Measurements from ENCODE around the gene PSMD9.
"Not testable (repeated sequence)": the region's sequence is repeated elsewhere in the genome, so short reads cannot be mapped to it uniquely, and the experiment has no call there.

Gene PSMD9

DNA sequence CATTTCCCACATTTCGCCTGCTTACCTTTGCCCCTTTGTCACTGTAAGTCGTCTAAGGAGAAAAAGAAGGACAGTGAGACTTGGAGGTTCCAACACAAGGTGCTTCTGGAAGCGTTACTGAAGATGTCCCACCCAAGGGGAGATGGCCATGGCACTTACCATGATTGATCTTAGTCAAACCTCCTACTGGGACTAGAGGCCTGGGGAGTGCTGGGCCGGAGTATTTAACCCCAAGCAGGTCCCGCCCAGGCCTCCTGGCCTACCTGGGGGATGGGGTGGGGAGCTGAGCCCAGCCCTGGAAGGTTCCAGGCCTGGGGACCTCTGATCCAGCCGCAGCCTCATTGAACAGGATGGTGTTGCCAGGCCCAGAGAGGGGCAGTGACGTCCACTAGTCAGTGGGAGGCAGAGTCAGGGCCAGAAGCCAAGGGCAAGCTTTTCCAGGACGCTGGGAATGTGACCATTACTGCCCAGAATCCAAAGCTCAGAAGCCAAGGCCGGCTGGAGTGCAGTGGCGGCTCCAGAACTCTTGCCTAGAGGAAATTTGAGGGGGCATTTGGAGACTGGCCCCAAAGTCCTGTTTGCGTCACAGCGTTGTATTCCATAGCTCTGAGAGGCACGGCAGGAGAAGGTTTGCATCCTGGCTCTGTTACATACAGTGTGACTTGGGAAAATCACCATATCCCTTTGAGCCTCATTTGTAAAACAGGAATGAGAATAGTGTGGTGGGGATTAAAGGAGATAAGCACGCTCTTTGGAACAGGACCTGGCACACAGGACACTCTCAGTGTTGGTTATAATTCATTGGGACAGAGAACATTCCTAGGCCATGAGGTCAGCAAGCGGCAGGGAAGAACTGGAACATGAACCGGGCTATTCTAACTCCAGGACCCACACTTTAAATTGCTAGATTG lies 29.7 kb upstream of the PSMD9 start, which contains the start of gene HPD:
Gene HPD, minus strand, starts transcription at position 198 of the 911 bp plus-strand sequence. Its CDS starts 36 bp downstream, at position 162.
- no peaks in the 10 kb centered on the region for H3K9me2 ChIP-seq (replicated peaks; ENCODE audit: low read depth, low read length)
- TF ChIP-seq, protein P1, sequence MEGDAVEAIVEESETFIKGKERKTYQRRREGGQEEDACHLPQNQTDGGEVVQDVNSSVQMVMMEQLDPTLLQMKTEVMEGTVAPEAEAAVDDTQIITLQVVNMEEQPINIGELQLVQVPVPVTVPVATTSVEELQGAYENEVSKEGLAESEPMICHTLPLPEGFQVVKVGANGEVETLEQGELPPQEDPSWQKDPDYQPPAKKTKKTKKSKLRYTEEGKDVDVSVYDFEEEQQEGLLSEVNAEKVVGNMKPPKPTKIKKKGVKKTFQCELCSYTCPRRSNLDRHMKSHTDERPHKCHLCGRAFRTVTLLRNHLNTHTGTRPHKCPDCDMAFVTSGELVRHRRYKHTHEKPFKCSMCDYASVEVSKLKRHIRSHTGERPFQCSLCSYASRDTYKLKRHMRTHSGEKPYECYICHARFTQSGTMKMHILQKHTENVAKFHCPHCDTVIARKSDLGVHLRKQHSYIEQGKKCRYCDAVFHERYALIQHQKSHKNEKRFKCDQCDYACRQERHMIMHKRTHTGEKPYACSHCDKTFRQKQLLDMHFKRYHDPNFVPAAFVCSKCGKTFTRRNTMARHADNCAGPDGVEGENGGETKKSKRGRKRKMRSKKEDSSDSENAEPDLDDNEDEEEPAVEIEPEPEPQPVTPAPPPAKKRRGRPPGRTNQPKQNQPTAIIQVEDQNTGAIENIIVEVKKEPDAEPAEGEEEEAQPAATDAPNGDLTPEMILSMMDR (conservative IDR thresholded peaks at IDR 0.05; ENCODE audit: low read length): no peak
- no peak for TF ChIP-seq EZH2phosphoT487 (IDR thresholded peaks at IDR 0.05; ENCODE audit: borderline replicate concordance)
- no peaks in the 10 kb centered on the region for H3K36me3 ChIP-seq (ENCODE audit: insufficient read depth, low read length)
- no peaks in the 10 kb centered on the region for H3K27me3 ChIP-seq (ENCODE audit: insufficient read depth, low read length, poor library complexity, severe bottlenecking)
- no peaks in the 10 kb centered on the region for H4K20me1 ChIP-seq (ENCODE audit: insufficient read depth, low read length, poor library complexity, severe bottlenecking)
- H3K9me3 ChIP-seq (ENCODE audit: insufficient read depth, low read depth, low read length): no peaks in the 10 kb centered on the region
- no peak within 1 kb of the TSS for H3K4me2 ChIP-seq (ENCODE audit: low read depth, low read length, poor library complexity, severe bottlenecking)
- no peak within 1 kb of the TSS for H3K9ac ChIP-seq (ENCODE audit: low read depth, low read length, poor library complexity, severe bottlenecking)
- H3K4me3 ChIP-seq (ENCODE audit: low read length, poor library complexity, severe bottlenecking): no peak within 1 kb of the TSS
- no peak within 1 kb of the TSS for H2AFZ ChIP-seq (ENCODE audit: low read length)
- H3K79me2 ChIP-seq (ENCODE audit: insufficient read depth, low read length): no peaks in the 10 kb centered on the region
- H3F3A ChIP-seq (ENCODE audit: low read depth): no peaks in the 10 kb centered on the region
- H3K4me1 ChIP-seq (ENCODE audit: insufficient read depth, low read length, poor library complexity, severe bottlenecking): peaks cover 6% of the 10 kb centered on the region

DNA sequence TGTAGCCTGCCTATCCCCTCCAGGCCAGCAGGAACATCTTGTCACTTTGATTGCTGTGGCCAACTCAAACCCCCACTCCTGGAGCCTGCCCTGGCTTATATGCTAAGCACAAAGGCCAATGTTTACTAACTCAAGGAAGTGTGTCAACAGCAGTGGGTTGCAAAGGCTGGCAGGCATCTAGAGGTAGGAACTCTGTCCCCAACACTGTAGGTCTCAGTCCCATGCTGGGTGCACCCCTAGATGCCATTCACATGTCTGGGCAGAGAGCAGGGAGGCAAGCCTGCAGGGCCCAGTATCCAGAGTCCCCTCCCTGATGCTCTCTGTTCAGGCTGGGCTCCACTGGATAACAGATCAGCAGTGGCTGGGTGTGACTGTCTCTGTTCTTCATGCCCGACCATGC lies 28.3 kb upstream of the PSMD9 start:
- H3K9me3 ChIP-seq (ENCODE audit: insufficient read depth, low read depth, low read length): no peaks in the 10 kb centered on the region
- no peaks in the 10 kb centered on the region for H3K27me3 ChIP-seq (ENCODE audit: insufficient read depth, low read length, poor library complexity, severe bottlenecking)
- H3F3A ChIP-seq (ENCODE audit: low read depth): no peaks in the 10 kb centered on the region
- TF ChIP-seq, protein P1 (conservative IDR thresholded peaks at IDR 0.05; ENCODE audit: low read length): no peak
- no peak for TF ChIP-seq EZH2phosphoT487 (IDR thresholded peaks at IDR 0.05; ENCODE audit: borderline replicate concordance)
- H4K20me1 ChIP-seq (ENCODE audit: insufficient read depth, low read length, poor library complexity, severe bottlenecking): no peaks in the 10 kb centered on the region
- H3K9ac ChIP-seq (ENCODE audit: low read depth, low read length, poor library complexity, severe bottlenecking): no peak overlapping the region
- H3K36me3 ChIP-seq (ENCODE audit: insufficient read depth, low read length): no peaks in the 10 kb centered on the region
- no peak overlapping the region for H3K4me3 ChIP-seq (ENCODE audit: low read length, poor library complexity, severe bottlenecking)
- peaks cover 6% of the 10 kb centered on the region for H3K4me1 ChIP-seq (ENCODE audit: insufficient read depth, low read length, poor library complexity, severe bottlenecking)
- H2AFZ ChIP-seq (ENCODE audit: low read length): no peak overlapping the region
- no peak overlapping the region for H3K4me2 ChIP-seq (ENCODE audit: low read depth, low read length, poor library complexity, severe bottlenecking)
- H3K79me2 ChIP-seq (ENCODE audit: insufficient read depth, low read length): no peaks in the 10 kb centered on the region
- no peaks in the 10 kb centered on the region for H3K9me2 ChIP-seq (replicated peaks; ENCODE audit: low read depth, low read length)

DNA sequence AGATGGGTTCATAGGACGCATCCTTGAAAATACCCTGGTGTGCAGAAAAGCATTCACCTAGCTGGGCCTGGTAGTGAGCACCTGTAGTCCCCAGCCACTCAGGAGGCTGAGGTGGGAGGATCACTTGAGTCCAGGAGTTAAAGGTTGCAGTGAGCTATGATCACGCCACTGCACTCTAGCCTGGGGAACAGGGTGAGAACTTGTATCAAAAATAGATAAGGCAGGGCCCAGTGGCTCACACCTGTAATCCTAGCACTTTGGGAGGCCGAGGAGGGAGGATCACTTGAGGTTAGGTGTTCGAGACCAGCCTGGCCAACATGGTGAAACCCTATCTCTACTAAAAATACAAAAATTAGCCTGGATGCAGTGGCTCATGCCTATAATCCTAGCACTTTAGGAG lies 27.9 kb upstream of the PSMD9 start:
- not testable (repeated sequence) for H4K20me1 ChIP-seq (ENCODE audit: insufficient read depth, low read length, poor library complexity, severe bottlenecking); H3F3A ChIP-seq (ENCODE audit: low read depth); H3K4me3 ChIP-seq (ENCODE audit: low read length, poor library complexity, severe bottlenecking); H3K9me3 ChIP-seq (ENCODE audit: insufficient read depth, low read depth, low read length); H3K36me3 ChIP-seq (ENCODE audit: insufficient read depth, low read length); H3K79me2 ChIP-seq (ENCODE audit: insufficient read depth, low read length); H2AFZ ChIP-seq (ENCODE audit: low read length); H3K27me3 ChIP-seq (ENCODE audit: insufficient read depth, low read length, poor library complexity, severe bottlenecking); H3K9ac ChIP-seq (ENCODE audit: low read depth, low read length, poor library complexity, severe bottlenecking); H3K4me2 ChIP-seq (ENCODE audit: low read depth, low read length, poor library complexity, severe bottlenecking); H3K9me2 ChIP-seq (replicated peaks; ENCODE audit: low read depth, low read length); H3K4me1 ChIP-seq (ENCODE audit: insufficient read depth, low read length, poor library complexity, severe bottlenecking)

Data from Loucy (cell line).